Testis (tissue), 3 donors: ENCODE data around the gene PRDM1. TPM values are rescaled to one million over a fixed set of nuclear protein-coding genes. Genes with fewer than 3 reads are reported as not detected.

Experiments used
- DNase-seq: peaks from one replicate; pipeline ENCODE4 v3.0.0-alpha.2; 2019
- H3K27ac ChIP-seq, 2 donors: fragments of 200-600 bp; sonication (generic); one replicate each; pipeline ENCODE4 v1.5.1; 2019
- H3K27me3 ChIP-seq: fragments of 200-600 bp; sonication (generic); one replicate; pipeline ENCODE4 v1.5.1; 2019
- H3K36me3 ChIP-seq: fragments of 200-600 bp; sonication (generic); one replicate; pipeline ENCODE4 v1.5.1; 2017; ENCODE audit warnings: low read depth; ENCODE audit errors: missing control alignments
- H3K4me1 ChIP-seq: fragments of 200-600 bp; sonication (generic); one replicate; pipeline ENCODE4 v1.5.1; 2019
- H3K4me3 ChIP-seq, 2 donors: fragments of 200-600 bp; sonication (generic); one replicate each; pipeline ENCODE4 v1.5.1; 2017 to 2019
- H3K9me3 ChIP-seq: fragments of 200-600 bp; sonication (generic); one replicate; pipeline ENCODE4 v1.5.1; 2017
- POLR2A ChIP-seq: fragments of 450-650 bp; IDR thresholded peaks from one replicate; pipeline ENCODE4 v1.6.1; 2017; ENCODE audit warnings: antibody characterized with exemption, mild to moderate bottlenecking, moderate library complexity
- WGBS, 2 donors: methylation state at CpG; one replicate each; pipeline ENCODE4 v1.1.5; 2018; 5-methylcytosine and 5-hydroxymethylcytosine counted together
- intact Hi-C: fragments of 100-400 bp; cut with DNase I; formaldehyde crosslinking; loops from one replicate; pipeline ENCODE4 v1.15.1; 2023; ENCODE audit warnings: low total_unique reads
- polyA plus RNA-seq: library from polyadenylated mRNA; stranded (reverse); fragments of 350-450 nt; fragmentation: Illumina TruSeq; extraction: RNeasy Lipid Tissue Mini Kit (QIAGEN cat#74804); gene quantifications from one replicate; pipeline ENCODE4 v1.2.3, GENCODE V29; 2014; ENCODE audit warnings: low read depth, low replicate concordance; ENCODE audit not compliant: insufficient read depth
- total RNA-seq, 2 donors: library from RNA; depleted of rRNA; stranded (reverse); fragments of >200 nt; gene quantifications; one replicate each; pipeline ENCODE4 v1.2.3, GENCODE V29; 2016
- TF ChIP-seq, protein P1 (sequence below), 3 experiments: fragments of 450-650 bp in 2 of 3; fragments of 200-600 bp in 1 of 3; sonication (generic) in 1 of 3; IDR thresholded peaks; one replicate each; pipeline ENCODE4 v1.5.1; 2016 to 2019; ENCODE audit warnings: antibody characterized with exemption in 3 of 3, mild to moderate bottlenecking in 2 of 3, moderate library complexity in 1 of 3

Gene PRDM1
- total and polyA plus RNA-seq, 3 donors from 2014 or later, result 3.3 to 4.1 (median 3.5) TPM

DNA sequence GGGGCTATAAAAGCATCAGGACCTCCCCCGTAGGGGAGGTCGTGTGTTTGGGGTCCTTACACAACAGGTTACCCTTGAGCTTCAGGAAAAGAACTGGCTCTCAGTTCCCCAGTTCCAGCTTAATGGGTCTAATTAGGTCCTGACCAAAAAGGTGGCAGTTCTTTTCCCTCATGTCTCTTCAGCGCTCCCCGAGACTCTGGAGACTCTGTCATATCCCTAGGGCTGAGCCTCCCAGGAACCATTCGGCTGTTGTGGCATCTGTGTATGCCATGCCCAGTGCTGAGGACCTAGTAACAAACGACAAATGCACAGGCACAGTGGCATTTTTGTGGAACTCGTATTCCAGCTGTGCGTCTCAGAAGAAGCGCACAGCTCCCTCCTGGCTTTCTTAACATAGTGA, 14.6 kb downstream of the PRDM1 start:
- no peaks in the 10 kb centered on the region for H3K9me3 ChIP-seq
- H3K27ac ChIP-seq, result no peak overlapping the region
- WGBS, 2 donors, result 92% methylated on average over 8 to 9 of the region's 9 CpGs
- no peaks in the 10 kb centered on the region for H3K27me3 ChIP-seq
- TF ChIP-seq POLR2A, result no peak
- TF ChIP-seq, protein P1, sequence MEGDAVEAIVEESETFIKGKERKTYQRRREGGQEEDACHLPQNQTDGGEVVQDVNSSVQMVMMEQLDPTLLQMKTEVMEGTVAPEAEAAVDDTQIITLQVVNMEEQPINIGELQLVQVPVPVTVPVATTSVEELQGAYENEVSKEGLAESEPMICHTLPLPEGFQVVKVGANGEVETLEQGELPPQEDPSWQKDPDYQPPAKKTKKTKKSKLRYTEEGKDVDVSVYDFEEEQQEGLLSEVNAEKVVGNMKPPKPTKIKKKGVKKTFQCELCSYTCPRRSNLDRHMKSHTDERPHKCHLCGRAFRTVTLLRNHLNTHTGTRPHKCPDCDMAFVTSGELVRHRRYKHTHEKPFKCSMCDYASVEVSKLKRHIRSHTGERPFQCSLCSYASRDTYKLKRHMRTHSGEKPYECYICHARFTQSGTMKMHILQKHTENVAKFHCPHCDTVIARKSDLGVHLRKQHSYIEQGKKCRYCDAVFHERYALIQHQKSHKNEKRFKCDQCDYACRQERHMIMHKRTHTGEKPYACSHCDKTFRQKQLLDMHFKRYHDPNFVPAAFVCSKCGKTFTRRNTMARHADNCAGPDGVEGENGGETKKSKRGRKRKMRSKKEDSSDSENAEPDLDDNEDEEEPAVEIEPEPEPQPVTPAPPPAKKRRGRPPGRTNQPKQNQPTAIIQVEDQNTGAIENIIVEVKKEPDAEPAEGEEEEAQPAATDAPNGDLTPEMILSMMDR (IDR thresholded peaks at IDR 0.05), result no peak
- no peak overlapping the region for H3K4me3 ChIP-seq
- DNase-seq, result no peak
- intact Hi-C loops, result no loop called here
- no peaks in the 10 kb centered on the region for H3K36me3 ChIP-seq
- no peaks in the 10 kb centered on the region for H3K4me1 ChIP-seq

DNA sequence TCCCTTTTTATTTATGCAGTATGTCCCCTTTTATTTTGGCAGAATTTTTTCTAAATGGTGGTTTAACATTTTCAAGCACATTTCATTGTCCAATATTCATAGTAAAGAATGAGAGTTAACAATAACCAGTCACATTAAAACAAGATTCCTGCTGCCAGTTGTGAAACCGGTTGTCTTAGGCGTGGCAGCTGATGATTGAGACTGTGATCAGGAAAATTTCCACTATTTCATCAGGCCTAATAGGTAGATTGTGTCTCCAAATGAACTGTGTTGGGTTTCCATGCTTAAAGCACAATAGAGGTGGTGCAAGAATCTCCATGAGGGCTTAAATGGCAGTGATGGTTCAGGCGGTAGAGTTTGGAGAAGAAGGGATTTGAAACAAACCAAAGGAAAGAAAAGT, 15.3 kb downstream of the PRDM1 start:
- H3K36me3 ChIP-seq, result no peaks in the 10 kb centered on the region
- H3K4me1 ChIP-seq, result no peaks in the 10 kb centered on the region
- H3K27me3 ChIP-seq, result no peaks in the 10 kb centered on the region
- H3K9me3 ChIP-seq, result no peaks in the 10 kb centered on the region
- H3K27ac ChIP-seq, result no peak overlapping the region
- no peak for DNase-seq
- intact Hi-C loops, result no loop called here
- H3K4me3 ChIP-seq, result no peak overlapping the region
- TF ChIP-seq POLR2A, result no peak
- TF ChIP-seq, protein P1 (IDR thresholded peaks at IDR 0.05), result no peak
- 95 to 97% methylated on average over 3 of the region's 3 CpGs for WGBS, 2 donors

DNA sequence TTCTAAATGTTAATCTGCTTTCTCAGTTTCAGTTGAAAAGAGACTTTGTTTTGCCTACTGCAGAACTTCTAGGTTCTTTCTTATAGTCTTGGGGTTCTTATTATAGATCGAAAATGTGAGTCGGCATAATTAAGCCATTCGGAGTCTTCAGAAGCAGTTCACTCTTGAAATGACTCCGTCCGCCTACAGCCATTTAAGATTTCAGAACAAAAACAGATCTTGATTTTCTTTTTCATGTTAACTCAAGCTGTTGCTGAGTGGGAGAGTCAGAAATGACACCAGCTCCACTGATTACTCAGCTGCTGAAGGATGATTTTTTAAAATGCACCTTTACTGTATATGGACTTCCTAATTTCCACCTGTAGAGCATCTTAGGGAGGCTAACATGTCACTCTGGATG, 15.9 kb downstream of the PRDM1 start:
- 87 to 92% methylated on average over 5 of the region's 5 CpGs for WGBS, 2 donors
- intact Hi-C loops, result no loop called here
- H3K36me3 ChIP-seq, result no peaks in the 10 kb centered on the region
- no peaks in the 10 kb centered on the region for H3K27me3 ChIP-seq
- H3K27ac ChIP-seq, result no peak overlapping the region
- H3K9me3 ChIP-seq, result no peaks in the 10 kb centered on the region
- TF ChIP-seq, protein P1 (IDR thresholded peaks at IDR 0.05), result no peak
- no peak for TF ChIP-seq POLR2A
- DNase-seq, result no peak
- H3K4me1 ChIP-seq, result no peaks in the 10 kb centered on the region
- H3K4me3 ChIP-seq, result no peak overlapping the region

DNA sequence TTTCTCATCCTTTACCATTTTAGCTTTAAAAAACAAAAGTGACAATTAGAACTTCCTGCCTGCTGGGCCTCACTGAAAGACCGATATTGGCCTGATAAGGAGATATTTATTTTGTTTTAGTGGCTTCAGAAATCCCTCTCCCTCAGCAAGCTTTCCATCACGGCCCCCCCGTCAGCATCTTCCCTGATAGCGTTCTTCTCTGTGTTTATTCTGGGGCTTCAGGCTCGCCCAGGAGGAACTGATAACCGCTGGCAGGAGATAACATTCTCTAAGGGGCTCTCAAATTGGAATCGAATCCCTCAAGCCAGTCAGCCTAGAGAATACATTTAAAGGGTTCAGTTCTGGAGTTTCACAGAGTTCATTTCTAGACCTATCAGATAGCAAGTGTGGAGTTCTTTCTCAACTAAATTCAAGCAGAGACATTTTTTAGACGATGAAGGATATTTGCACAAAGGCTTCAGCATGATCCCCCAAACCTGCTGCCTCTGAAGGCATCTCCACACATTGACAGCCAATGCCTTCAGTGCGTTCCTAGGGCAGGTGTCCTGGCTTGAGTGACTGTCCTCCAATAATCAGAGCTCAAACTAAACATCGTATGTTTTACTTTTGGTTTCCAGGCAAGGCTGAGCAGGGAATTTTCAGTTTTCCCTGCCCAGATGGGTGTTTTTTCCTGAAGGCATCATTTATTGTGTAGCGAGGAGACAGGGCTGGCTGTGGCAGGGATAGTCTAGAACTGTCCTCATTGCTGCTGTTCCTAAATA, 17.0 kb downstream of the PRDM1 start:
- Histone ChIP-seq H3K9me3 (no peaks in the 10 kb centered on the region), H3K27ac (no peak overlapping the region), H3K27me3 (no peaks in the 10 kb centered on the region), H3K4me3 (no peak overlapping the region), H3K36me3 (no peaks in the 10 kb centered on the region), H3K4me1 (no peaks in the 10 kb centered on the region)
- 44 to 55% methylated on average over 11 of the region's 11 CpGs for WGBS, 2 donors
- TF ChIP-seq, protein P1 (IDR thresholded peaks at IDR 0.05), result no peak
- no peak for TF ChIP-seq POLR2A
- intact Hi-C loops, result no loop called here
- DNase-seq, result no peak

DNA sequence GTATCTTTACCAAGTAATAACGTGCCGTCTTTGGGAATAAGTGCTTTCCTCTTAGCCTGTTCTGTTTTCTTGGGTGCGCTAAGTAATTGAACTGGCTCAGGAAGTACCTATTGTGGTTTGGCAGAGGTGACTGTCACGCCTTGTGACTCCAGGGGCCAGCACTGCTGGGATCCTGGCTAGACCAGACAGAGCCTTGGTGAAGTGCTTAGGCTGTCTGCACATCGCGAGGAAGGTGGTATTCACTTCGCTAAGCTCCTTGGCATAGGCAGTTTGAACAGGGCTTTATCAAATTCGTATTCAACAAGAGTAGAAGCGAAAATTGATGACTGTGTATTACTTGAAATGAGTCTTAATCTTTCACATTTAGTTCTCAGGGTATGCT, 17.6 kb downstream of the PRDM1 start:
- intact Hi-C loops, result no loop called here

More for the DNA sequence above, 17.6 kb downstream of the PRDM1 start:
- Histone ChIP-seq H3K9me3 (no peaks in the 10 kb centered on the region), H3K36me3 (no peaks in the 10 kb centered on the region), H3K4me3 (no peak overlapping the region), H3K27me3 (no peaks in the 10 kb centered on the region), H3K4me1 (no peaks in the 10 kb centered on the region), H3K27ac (no peak overlapping the region)
- WGBS, 2 donors, result 63 to 65% methylated on average over 9 of the region's 9 CpGs
- no peak for DNase-seq
- TF ChIP-seq, protein P1 (IDR thresholded peaks at IDR 0.05), result no peak
- no peak for TF ChIP-seq POLR2A
